ENCODE data around the gene DDOST. TPM values are rescaled to one million over a fixed set of nuclear protein-coding genes. Genes with fewer than 3 reads are reported as not detected.

The DDOST gene
- total and polyA plus RNA-seq, 2 experiments from 2014 or later, result 151 to 270 TPM

- H3F3A ChIP-seq (replicated peaks; ENCODE audit: low read depth), result peaks cover 9% of the 10 kb centered on the region; the same call in 1 of the 2 replicates
- no peak for ATAC-seq
- H3K4me1 ChIP-seq (ENCODE audit: insufficient read depth), result peaks cover 30% of the 10 kb centered on the region
Measured at GRCh38 chr1:20626098-20626427, 35.1 kb downstream of the DDOST start.

More at GRCh38 chr1:20626098-20626427, 35.1 kb downstream of the DDOST start:
- no peak for TF ChIP-seq STAT1 (IDR thresholded peaks at IDR 0.05; ENCODE audit: unreplicated experiment)
- no peak for TF ChIP-seq POLR2AphosphoS5 (IDR thresholded peaks at IDR 0.05; ENCODE audit: low read depth)
- TF ChIP-seq EZH2 (IDR thresholded peaks at IDR 0.05; ENCODE audit: low read depth, unreplicated experiment), result no peak
- TF ChIP-seq ZNF331 (CRISPR knock-in tag; IDR thresholded peaks at IDR 0.05; ENCODE audit: low read depth), result no peak
- no peak for TF ChIP-seq ZNF114 (CRISPR knock-in tag; IDR thresholded peaks at IDR 0.05)
- no peak for TF ChIP-seq ETS1 (IDR thresholded peaks at IDR 0.05)
- TF ChIP-seq REST (IDR thresholded peaks at IDR 0.05; ENCODE audit: unreplicated experiment), result no peak
- no peak for TF ChIP-seq CTCF (conservative IDR thresholded peaks at IDR 0.05; ENCODE audit: low read depth in 2 of 2)
- no peak for TF ChIP-seq ZNF462 (CRISPR knock-in tag; IDR thresholded peaks at IDR 0.05)
- TF ChIP-seq JUNB (IDR thresholded peaks at IDR 0.05; ENCODE audit: unreplicated experiment), result no peak
- Mint-ChIP-seq H3K27ac (no peak overlapping the region), H3K4me1 (peaks cover 31% of the 10 kb centered on the region), H3K9me3 (peaks cover 41% of the 10 kb centered on the region), H3K4me3 (no peak overlapping the region), H3K27me3 (ENCODE audit: insufficient read depth, low read depth, poor library complexity) (peaks cover 3% of the 10 kb centered on the region), H3K36me3 (ENCODE audit: low read depth) (peaks cover 28% of the 10 kb centered on the region)
- no peak overlapping the region; the same call in 1 of the 2 replicates for H2AFZ ChIP-seq
- H3K4me3 ChIP-seq, result no peak overlapping the region
- no peaks in the 10 kb centered on the region for H3K79me2 ChIP-seq (replicated peaks; ENCODE audit: insufficient read depth)
- H4K20me1 ChIP-seq (replicated peaks; ENCODE audit: insufficient read depth), result no peaks in the 10 kb centered on the region
- H3K36me3 ChIP-seq (ENCODE audit: insufficient read depth), result peaks cover 13% of the 10 kb centered on the region; the same call in 1 of the 2 replicates
- no peak for DNase-seq (ENCODE audit: low spot score)
- H3K27ac ChIP-seq (ENCODE audit: low read depth), result peak overlapping the region; percentile 92
- no peaks in the 10 kb centered on the region for H3K27me3 ChIP-seq (ENCODE audit: insufficient read depth)
- peak overlapping the region; percentile 68 for H3K4me2 ChIP-seq
- 0 out of 2 replicates have a peak, but pooled peaks cover 6% of the 10 kb centered on the region for H3K9me2 ChIP-seq (ENCODE audit: insufficient read depth)

All from GM23338 (cell line).